ENCODE results near the gene TSSK3. TPM values are rescaled to one million over a fixed set of nuclear protein-coding genes. Genes with fewer than 3 reads are reported as not detected.

The TSSK3 gene
- total and polyA plus RNA-seq, 9 of the 15 experiments (the other 6 are each of a cell fraction or from before 2014, with no cell fraction given) = 0.27 to 2.8 (median 1.9) TPM

GRCh38 chr1:32351399-32352238 lies 10.7 kb upstream of the TSSK3 start (continued):
- TF ChIP-seq MGA (IDR thresholded peaks at IDR 0.05) = peak; percentile 39; the same call in 1 of the 2 replicates
- 0 out of 2 replicates have a peak, but pooled peaks have one; percentile 49 for TF ChIP-seq XRCC5 (IDR thresholded peaks at IDR 0.05; ENCODE audit: low read depth, low read length)
- no peak for TF ChIP-seq ZNF79 (CRISPR knock-in tag; IDR thresholded peaks at IDR 0.05; ENCODE audit: low read depth)
- TF ChIP-seq RBBP5 (IDR thresholded peaks at IDR 0.05; ENCODE audit: borderline replicate concordance, insufficient read depth, low read length, poor library complexity, severe bottlenecking) = peak; percentile 89
